ENCODE results near the gene TBC1D16. TPM values are rescaled to one million over a fixed set of nuclear protein-coding genes. Genes with fewer than 3 reads are reported as not detected.

The TBC1D16 gene
- total RNA-seq, 1 experiment from 2014 or later = 21.1 TPM

DNA sequence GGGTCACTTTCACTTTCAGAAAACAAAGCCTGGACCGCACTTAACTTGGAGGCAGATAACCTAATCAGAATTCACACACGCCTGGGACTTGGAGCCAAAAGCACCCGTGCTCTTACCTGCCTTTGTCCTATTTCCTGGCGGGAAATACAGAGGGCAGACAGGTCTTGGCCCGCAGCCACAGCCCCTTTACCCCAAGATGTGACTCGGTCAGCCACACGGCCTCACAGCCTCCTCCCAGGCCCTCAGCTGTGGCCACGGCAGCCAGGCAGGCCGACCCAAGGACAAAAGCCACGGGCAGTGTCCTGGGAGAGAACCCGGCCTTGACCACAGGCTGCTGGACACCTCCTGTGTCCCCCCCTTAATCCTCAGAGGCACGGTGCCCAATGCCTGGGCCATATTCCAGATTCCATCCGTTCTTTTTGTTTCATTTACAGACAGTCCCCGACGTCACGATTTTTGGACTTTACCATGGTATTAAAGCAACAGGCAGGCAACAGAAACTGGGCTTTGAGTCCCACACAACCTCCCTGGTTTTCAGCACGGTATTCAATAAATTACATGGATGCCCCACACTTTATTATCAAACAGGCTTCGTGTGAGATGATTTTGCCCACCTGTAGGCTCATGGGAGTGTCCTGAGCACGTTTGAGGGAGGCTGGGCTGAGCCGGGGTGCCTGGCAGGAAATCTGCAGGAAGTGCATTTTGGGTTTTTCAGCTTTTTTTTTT is 35.6 kb upstream of the TBC1D16 start:
- no peak for DNase-seq (ENCODE audit: unreplicated experiment)
- BruUV-seq (replicated peaks) = no TSS peak
- no peaks in the 10 kb centered on the region for H3K27me3 Mint-ChIP-seq (ENCODE audit: insufficient read depth, unreplicated experiment)
- H3K4me3 Mint-ChIP-seq (ENCODE audit: unreplicated experiment) = no peak overlapping the region
- no peaks in the 10 kb centered on the region for H3K36me3 Mint-ChIP-seq (ENCODE audit: insufficient read depth, unreplicated experiment)
- ChIA-PET POLR2A (no interaction called here), CTCF (interaction anchor here (2.0 kb wide), 1 partner anchor 11 kb away, joined by 5 read pairs; no protein-coding TSS in a partner anchor)
- H3K9me3 Mint-ChIP-seq (ENCODE audit: unreplicated experiment) = no peaks in the 10 kb centered on the region
- TF ChIP-seq, protein P1, sequence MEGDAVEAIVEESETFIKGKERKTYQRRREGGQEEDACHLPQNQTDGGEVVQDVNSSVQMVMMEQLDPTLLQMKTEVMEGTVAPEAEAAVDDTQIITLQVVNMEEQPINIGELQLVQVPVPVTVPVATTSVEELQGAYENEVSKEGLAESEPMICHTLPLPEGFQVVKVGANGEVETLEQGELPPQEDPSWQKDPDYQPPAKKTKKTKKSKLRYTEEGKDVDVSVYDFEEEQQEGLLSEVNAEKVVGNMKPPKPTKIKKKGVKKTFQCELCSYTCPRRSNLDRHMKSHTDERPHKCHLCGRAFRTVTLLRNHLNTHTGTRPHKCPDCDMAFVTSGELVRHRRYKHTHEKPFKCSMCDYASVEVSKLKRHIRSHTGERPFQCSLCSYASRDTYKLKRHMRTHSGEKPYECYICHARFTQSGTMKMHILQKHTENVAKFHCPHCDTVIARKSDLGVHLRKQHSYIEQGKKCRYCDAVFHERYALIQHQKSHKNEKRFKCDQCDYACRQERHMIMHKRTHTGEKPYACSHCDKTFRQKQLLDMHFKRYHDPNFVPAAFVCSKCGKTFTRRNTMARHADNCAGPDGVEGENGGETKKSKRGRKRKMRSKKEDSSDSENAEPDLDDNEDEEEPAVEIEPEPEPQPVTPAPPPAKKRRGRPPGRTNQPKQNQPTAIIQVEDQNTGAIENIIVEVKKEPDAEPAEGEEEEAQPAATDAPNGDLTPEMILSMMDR (IDR thresholded peaks at IDR 0.05; ENCODE audit: unreplicated experiment) = no peak
- H3K4me1 Mint-ChIP-seq (ENCODE audit: insufficient read depth, unreplicated experiment) = no peaks in the 10 kb centered on the region
- no peak overlapping the region for H3K27ac Mint-ChIP-seq (ENCODE audit: low read depth, unreplicated experiment)
- intact Hi-C loops (cut with micrococcal nuclease) = no loop called here

DNA sequence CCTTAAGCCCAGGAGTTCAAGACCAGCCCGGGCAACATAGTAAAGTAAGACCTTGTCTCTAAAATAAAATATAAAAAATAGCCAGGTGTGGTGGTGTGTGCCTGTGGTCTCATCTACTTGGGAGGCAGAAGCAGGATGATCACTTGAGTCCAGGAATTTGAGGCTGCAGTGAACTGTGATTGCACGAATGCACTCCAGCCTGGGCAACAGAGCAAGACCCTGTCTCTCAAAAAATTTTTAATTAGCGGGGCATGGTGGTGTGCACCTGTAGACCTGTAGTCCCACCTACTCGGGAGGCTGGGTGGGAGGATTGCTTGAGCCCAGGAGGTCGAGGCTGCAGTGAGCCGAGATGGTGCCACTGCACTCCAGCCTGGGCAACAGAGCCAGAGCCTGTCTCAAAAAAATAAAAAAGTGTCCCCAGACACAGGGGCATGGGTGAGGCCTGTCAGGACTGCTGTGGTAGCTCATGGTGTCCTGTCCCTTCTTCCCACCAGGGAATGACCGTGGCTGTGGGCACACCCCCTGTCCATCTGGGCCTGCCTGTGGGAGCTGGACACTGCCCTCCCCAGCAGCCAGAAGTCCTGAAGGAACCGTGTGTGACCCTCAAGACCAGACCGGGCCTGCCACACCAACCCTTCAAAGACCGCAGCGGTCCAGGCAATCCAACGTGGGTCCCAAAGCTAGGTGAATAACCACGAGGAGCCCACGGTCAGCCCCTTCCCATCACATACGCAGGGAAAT is 34.9 kb upstream of the TBC1D16 start:
- Mint-ChIP-seq H3K4me3 (ENCODE audit: unreplicated experiment) (no peak overlapping the region), H3K27me3 (ENCODE audit: insufficient read depth, unreplicated experiment) (no peaks in the 10 kb centered on the region), H3K4me1 (ENCODE audit: insufficient read depth, unreplicated experiment) (no peaks in the 10 kb centered on the region), H3K27ac (ENCODE audit: low read depth, unreplicated experiment) (no peak overlapping the region), H3K36me3 (ENCODE audit: insufficient read depth, unreplicated experiment) (no peaks in the 10 kb centered on the region), H3K9me3 (ENCODE audit: unreplicated experiment) (no peaks in the 10 kb centered on the region)
- CTCF ChIA-PET = interaction anchor here (2.0 kb wide), 1 partner anchor 12 kb away, joined by 5 read pairs; no protein-coding TSS in a partner anchor
- POLR2A ChIA-PET = no interaction called here
- no TSS peak for BruUV-seq (replicated peaks)
- intact Hi-C loops (cut with micrococcal nuclease) = no loop called here
- DNase-seq (ENCODE audit: unreplicated experiment) = no peak
- TF ChIP-seq, protein P1 (IDR thresholded peaks at IDR 0.05; ENCODE audit: unreplicated experiment) = no peak

DNA sequence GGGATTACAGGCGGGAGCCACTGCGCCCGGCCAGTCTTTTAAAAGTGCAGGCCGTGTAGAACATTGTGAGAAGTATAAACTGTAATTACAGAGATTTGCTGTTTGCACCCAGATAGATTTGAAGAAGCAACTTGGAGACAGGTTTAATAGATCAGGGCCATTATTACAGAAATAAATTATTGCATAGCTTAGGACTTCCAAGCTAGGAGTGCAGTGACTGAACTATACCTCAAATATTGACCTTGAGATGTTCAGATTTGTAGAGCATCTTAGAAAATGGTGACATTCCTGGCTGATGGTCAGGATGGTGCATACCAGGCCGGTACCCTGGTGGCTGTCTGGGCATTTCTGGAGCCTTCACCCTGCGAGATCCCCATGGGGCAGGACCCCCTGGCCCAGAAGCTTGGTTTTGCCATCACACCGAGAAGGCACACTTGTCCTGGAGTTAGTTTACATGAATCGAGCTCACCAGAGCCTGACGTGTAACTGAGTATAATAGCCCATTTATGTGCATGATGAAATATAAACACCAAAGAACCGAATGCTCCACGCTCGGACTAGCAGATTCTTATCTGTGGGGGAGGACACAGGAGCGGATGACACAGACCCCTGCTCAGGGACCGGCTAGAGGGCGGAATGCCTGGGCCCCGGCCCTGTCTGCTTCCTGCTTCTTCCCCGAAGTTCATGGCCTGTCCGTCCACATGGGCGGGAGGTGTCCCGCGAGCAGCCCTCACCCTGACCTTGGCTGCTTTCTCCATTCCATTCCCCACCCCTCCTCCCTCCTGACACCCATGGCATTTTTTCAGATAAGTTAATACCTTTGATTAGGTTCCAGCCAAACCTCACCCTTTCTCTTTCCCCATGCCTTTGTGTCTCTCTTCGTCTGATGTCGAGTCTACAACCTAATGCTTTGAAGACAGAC is 32.9 kb upstream of the TBC1D16 start:
- no peaks in the 10 kb centered on the region for H3K36me3 Mint-ChIP-seq (ENCODE audit: insufficient read depth, unreplicated experiment)
- no peaks in the 10 kb centered on the region for H3K27me3 Mint-ChIP-seq (ENCODE audit: insufficient read depth, unreplicated experiment)
- TF ChIP-seq, protein P1 (IDR thresholded peaks at IDR 0.05; ENCODE audit: unreplicated experiment) = no peak
- POLR2A ChIA-PET = no interaction called here
- intact Hi-C loops (cut with micrococcal nuclease) = no loop called here
- H3K4me1 Mint-ChIP-seq (ENCODE audit: insufficient read depth, unreplicated experiment) = peaks cover 8% of the 10 kb centered on the region
- BruUV-seq (replicated peaks) = no TSS peak
- H3K4me3 Mint-ChIP-seq (ENCODE audit: unreplicated experiment) = no peak overlapping the region
- H3K9me3 Mint-ChIP-seq (ENCODE audit: unreplicated experiment) = no peaks in the 10 kb centered on the region
- CTCF ChIA-PET = interaction anchor here (2.9 kb wide), 1 partner anchor 14 kb away, joined by 14 read pairs; no protein-coding TSS in a partner anchor
- DNase-seq (ENCODE audit: unreplicated experiment) = no peak
- no peak overlapping the region for H3K27ac Mint-ChIP-seq (ENCODE audit: low read depth, unreplicated experiment)
